IPS-11a (cell line): ENCODE data around the gene ABLIM2.

Source experiments
- H3K4me3 ChIP-seq: one replicate; pipeline ENCODE4 v1.5.1; 2013; ENCODE audit warnings: low read depth, low read length, control low read depth

ABLIM2 gene

DNA sequence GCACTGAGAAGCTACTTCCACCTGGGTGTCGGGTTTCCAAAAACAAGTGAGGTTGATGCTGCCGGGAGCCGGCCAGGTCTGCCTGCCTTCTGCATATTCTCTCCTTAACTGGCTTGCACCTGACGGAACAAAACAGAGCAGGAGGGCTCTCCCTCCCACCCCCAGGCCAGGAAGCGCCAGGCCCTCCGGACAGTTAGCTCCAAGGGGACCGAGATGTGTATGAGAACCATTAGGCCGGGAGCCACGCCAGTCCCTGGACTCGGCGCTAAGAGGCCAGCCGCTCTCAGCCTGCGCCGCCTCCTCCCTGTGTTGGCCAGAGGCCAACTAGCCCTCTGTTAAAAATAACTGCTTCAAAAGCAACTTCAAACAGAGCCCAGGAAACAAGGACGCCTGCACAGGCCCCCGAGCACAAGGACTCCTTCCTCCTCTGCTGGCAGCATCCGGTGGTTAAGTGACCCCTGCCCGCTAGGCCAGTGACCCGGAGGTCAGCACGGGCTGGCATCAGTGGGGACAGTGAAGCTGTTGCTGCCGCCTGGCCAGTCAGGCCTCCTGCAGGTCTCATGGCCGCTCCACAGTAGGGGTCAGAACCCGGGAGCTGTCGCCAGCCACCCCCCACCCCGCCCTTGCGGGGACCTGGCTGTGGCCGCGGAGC is 107.9 kb downstream of the ABLIM2 start:
- no peak overlapping the region for H3K4me3 ChIP-seq

GRCh38 chr4:8050180-8050554 is 108.4 kb downstream of the ABLIM2 start:
- no peak overlapping the region for H3K4me3 ChIP-seq

DNA sequence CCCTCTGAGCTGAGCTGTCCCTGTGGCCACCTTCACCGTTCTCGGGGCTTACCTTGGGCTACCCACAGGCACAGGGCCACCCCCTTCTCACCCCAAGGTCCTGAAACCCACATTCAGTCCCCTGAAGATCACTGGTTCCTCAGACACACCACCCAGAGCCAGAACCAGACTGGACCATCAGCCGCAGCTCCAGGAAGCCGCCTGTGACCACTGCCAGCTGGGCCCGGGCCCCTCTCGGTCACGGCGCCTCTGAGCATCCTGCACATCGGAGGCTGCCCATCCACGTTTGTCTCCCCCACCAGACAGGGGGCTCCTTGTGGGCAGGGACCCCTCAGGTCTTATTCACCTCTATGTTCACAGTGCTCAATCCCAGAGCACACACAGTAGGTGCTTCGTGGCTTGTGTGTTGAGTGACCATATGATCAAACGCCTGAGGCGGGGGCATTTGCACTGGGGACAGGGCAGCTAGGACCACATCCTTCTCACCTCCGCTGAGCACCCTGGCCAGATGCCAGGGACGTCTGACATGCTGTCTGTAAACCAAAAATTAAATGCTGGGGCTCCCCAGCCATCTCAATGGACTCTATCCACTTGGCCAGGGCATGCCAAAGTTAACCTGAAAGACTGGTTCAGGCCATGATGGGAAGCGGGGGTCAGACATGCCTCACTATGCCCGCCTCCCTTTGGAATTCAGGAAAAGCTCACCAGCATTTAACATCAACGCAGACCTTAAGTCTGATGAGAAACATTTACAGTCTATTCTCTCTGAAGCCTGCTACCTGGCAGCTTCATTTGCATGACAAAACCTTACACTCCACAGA is 109.5 kb downstream of the ABLIM2 start:
- no peak overlapping the region for H3K4me3 ChIP-seq

DNA sequence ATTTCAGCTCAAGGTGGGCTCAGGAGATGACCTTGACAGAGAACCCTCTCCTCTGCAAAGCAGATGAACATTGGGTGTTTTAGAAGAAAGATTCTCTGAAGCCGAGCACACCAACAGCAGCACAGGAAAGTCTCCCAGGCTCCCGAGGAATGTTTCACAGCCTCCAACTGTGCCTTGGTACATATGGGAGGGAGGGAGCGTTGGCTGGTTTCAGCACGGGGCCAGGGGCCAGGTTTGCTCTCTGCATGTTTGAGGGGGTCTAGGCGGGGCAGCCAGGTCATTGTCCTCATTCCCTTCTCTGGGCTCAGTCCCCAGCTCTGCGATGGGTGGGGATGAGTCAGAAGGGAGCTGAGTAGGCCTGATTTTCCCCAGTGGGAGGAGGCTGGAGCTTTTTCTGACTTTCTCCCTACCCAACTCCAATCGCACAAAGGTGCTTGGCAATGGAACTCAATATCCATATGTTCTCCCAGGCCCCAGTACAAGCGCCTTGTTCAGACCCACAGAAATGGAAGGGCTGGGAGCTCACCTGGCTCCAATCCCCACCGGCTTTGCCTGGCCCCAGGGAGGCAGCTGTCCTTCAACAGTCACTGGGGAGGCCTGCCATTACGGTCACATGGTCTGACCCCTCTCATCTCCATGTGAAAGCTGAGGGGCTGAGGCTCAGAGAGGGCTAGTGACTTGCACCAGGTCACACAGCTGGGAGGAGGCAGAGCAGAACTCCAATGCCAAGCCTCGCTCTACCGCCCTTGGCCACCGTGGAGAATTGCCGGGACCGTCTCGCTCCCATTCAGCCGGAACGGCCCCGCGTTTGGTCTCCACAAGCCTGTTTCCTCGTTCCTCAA is 110.6 kb downstream of the ABLIM2 start:
- no peak overlapping the region for H3K4me3 ChIP-seq

GRCh38 chr4:8046925-8047541 is 111.6 kb downstream of the ABLIM2 start:
- H3K4me3 ChIP-seq, result no peak overlapping the region

GRCh38 chr4:8045909-8046308 is 112.7 kb downstream of the ABLIM2 start:
- no peak overlapping the region for H3K4me3 ChIP-seq

- H3K4me3 ChIP-seq, result no peak overlapping the region
Observed at GRCh38 chr4:8044699-8045098, 113.9 kb downstream of the ABLIM2 start.

GRCh38 chr4:8044244-8044643 is 114.4 kb downstream of the ABLIM2 start:
- no peak overlapping the region for H3K4me3 ChIP-seq

DNA sequence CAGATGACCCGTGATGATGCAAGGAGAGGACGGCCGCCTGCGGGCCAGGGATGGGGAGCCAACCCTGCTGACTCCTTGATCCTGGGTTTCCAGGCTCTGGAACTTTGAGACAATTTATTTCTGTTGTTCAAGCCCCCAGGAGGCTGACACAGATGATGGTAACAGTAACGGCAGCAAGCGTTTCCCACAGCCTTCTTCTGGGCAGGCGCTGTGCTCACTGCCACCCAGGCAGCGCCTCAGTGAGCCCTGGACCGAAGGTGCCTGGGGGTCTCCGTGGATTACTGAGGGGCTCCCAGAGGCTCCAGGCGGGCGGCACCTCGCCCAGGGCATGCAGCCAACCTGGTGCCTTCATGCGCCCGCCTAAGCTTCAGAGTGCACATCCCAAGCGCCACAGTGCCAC is 115.0 kb downstream of the ABLIM2 start:
- H3K4me3 ChIP-seq, result no peak overlapping the region

- H3K4me3 ChIP-seq, result no peak overlapping the region
Observed at GRCh38 chr4:8041868-8042267, 116.7 kb downstream of the ABLIM2 start.

DNA sequence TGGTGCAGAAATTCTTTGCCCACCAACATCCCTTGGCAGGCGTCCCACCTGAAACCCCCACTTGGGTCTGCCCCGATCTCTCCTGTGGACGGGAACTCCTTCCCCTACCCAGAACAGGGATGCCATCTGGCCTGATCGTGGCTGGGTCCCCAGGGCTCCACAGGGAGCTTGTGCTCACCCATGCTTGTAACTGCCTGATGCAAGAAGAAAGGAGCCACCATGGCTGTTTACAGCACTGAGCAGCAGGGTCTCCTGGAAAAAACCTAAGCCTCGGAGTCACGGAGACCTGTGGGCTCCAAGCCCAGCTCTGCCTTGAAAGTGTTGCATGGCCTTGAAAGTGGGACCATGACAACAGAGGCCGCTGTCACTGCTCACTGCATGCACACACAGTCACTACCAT is 117.4 kb downstream of the ABLIM2 start:
- no peak overlapping the region for H3K4me3 ChIP-seq

GRCh38 chr4:8040607-8041006 is 118.0 kb downstream of the ABLIM2 start:
- no peak overlapping the region for H3K4me3 ChIP-seq

- no peak overlapping the region for H3K4me3 ChIP-seq
Observed at GRCh38 chr4:8039853-8040252, 118.8 kb downstream of the ABLIM2 start.

DNA sequence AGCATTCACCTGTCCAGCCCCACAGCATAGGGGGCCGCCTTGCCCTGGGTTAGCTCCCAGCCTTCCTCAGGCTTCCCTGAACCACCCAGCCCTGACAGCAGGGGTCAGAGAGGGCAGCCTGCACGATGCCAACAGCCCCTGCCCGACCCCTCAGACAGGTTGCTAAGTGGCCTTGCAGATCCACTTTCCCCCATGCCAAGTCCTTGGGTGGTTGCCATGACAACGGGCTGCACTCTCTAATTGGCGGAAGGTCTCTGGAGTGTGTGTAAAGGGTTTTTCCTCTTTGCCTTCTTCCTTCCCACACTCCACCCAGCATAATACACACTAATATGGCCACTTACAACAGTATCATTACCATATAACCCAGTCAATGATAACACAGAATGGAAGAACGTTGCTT is 119.3 kb downstream of the ABLIM2 start:
- no peak overlapping the region for H3K4me3 ChIP-seq

GRCh38 chr4:8038719-8039251 is 119.8 kb downstream of the ABLIM2 start:
- no peak overlapping the region for H3K4me3 ChIP-seq

DNA sequence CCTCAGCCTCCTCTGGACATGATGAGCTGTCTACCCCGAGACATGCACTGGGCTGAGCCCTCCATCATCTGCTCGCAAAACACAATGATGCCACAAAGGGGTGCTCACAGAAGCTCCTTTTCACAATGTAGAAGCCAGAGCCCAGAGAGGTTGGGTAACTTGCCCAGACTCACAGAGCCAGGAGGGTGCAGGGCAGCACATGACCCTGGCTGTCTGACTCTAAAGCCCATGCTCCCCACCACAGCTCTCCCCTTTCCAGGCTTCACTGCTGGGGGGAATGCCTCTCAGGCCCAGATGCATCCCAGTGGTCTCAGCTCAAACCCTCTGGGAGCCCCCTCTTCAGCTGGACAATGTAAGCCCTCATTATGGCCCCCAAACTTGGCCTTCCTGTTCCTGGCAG is 120.5 kb downstream of the ABLIM2 start:
- no peak overlapping the region for H3K4me3 ChIP-seq

GRCh38 chr4:8037150-8037769 is 121.4 kb downstream of the ABLIM2 start:
- H3K4me3 ChIP-seq, result no peak overlapping the region

DNA sequence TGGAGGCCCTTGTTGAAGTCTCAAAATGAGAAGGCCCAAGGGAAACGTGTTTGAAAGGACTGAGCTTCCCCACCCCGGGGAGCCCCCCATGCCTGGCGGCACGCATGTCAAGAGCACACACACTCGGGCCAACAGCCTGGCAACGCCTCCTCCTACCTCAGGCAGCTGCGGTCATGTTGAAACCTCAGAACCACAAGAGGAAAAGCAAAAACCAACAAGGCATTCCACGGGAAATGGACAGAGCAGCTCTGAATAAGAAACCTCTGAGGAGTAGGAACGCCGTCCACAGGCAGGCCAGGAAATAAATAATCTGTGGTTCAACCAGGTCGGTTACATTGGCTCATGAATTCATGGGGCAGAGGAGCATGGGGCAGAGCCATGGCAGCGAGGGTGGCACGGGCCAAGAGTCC is 123.2 kb downstream of the ABLIM2 start:
- no peak overlapping the region for H3K4me3 ChIP-seq

GRCh38 chr4:8033829-8034528 is 124.6 kb downstream of the ABLIM2 start:
- no peak overlapping the region for H3K4me3 ChIP-seq
